ENCODE measurements around the gene SH3TC2.

The SH3TC2 gene

DNA sequence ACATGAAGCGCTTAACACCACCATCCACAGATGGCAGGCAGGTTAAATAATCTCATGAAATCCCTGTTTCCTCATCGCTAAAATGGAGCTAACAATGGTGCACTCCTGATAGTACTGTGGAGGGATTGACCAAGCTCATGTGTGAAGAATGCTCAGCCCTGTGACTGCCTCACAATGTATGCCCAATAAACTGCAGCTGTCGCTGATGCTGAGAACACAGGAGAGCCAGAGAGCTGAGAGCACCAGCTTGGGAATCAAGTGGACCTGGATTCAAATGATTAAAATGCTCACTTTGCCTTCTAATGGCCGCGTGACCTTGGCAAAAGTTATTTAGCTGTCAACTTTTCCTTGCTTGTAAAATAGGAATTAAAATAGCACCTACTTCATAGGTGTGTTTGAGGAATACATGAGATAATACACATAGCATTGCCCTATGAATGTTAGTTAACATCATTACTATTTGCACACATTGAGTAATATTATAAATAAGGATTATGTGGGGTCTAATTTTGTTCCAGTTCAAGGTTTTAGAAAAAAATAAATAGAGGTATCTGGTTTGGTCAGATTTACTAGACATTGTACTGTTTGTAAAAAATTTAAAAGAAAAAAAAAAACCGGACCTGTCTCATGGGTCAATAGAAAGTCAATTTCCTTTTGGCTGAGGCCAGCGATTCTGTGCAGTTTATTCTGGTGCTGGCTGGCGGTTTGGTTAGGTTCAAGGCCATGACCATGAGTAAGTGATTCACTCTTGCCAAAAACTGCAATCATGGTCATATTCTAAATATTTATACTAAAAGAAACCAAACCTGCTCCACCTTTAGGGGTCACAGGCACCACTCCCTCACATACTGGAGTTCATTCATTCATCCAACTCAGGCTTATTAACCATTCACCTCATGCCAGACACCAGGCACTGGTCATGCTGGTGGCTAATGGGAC is 101.3 kb downstream of the SH3TC2 start:
- DNase-seq (ENCODE audit: low read depth, low spot score), result no peak

GRCh38 chr5:148960070-148960769 is 102.6 kb downstream of the SH3TC2 start:
- DNase-seq (ENCODE audit: low read depth, low spot score), result no peak
- H3K4me3 ChIP-seq (ENCODE audit: low read length), result no peak overlapping the region

More for the DNA sequence above, 101.3 kb downstream of the SH3TC2 start:
- H3K4me3 ChIP-seq (ENCODE audit: low read length), result no peak overlapping the region

DNA sequence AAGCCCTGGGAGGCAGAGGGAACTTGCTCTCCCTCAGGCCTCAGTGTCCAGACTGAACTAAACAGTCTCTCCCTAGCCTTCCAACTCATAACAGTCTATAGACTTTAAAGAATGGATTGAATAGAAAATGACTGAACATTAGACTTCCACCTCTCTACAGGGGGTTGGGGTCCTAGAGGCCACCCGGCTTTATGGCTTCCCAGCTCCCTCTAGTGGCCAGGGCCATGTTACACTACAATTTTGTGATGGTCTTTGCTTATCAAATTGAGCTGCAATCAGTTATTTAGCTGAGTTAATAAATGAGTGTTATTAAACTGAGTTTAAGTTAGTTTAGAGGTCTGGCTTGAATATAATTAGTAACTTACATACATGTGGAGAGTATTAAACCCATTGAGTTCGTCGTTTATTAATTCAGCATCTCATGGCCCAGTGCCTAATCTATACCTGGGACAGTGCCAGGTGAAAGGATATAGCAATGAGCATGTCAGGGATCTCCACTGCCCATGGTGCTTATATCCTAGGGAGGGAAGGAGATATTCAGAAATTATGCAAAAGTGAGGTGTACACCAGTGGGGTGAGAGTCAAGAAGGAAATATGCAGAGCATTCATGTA is 105.2 kb downstream of the SH3TC2 start:
- peak; percentile 24 for DNase-seq (ENCODE audit: low read depth, low spot score)
- no peak overlapping the region for H3K4me3 ChIP-seq (ENCODE audit: low read length)

DNA sequence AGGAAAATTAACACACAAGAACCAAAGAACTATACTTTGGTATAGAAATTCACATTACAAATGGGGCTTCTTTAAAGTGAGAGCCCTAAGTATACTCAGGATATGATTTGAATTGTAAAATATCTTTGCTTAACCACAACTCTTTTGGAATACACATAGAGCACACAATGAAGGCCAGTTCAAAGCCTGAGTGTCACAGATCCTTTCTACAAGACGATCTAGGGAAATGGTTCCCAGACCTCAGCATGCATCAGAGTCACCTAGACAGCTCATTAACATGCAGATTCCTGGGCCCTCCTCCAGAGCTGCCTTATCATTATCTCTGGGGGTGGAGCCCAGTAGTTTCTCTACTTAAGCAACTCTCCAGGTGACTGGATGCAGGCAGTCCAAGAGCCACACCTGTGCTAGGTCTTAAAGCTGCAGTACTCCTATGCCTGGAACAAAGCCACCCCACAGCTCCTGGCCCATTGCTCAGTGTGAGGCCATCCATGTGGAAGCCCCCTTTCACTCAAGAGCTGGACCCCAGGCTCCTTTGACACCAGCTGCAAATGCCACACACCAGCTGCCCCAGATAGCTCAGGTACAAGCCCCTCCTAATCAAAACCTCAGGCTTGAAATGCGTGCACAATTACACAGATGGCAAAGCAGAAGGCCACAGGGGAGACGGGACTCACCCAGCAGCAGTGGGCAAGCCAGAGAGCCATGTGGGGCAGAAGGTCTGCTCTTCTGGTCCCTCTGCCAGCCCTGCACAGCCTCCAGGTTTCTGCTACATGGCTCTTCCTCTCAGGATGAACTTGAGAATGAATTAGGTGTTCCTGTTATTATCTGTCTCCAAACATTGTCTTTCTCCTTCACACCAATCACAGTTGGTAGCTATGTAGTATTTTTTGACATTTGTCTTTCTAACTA is 106.1 kb downstream of the SH3TC2 start:
- no peak overlapping the region for H3K4me3 ChIP-seq (ENCODE audit: low read length)
- no peak for DNase-seq (ENCODE audit: low read depth, low spot score)

All from Jurkat, Clone E6-1 (cell line).